ENCODE results near the gene A1CF.

The A1CF gene

DNA sequence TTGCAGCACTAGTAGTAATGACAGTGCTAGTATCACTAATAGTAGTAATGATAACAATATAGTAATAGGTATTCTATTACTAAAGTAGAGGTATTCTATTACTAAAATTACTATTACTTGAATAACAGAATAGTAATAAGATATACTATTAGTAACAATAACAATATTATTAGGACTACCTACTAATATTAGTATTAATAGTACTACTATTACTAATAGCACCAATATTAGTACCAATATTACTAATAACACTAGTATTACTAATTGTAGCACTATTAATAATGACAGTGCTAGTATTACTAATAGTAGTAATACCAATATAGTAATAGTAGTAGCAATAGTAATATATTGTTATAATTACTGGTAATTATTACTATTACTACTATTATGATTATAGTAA, 24.1 kb downstream of the A1CF start:
- DNase-seq (ENCODE audit: low read depth in 3 of 3), result no peak

- DNase-seq (ENCODE audit: low read depth in 3 of 3), result no peak
These were observed 27.8 kb downstream of the A1CF start for GRCh38 chr10:50857579-50857978.

- DNase-seq (ENCODE audit: low read depth in 3 of 3), result no peak
These were observed 30.0 kb downstream of the A1CF start for GRCh38 chr10:50855461-50855860.

- DNase-seq (ENCODE audit: low read depth in 3 of 3), result no peak
These were observed 30.4 kb downstream of the A1CF start for GRCh38 chr10:50855015-50855414.

GRCh38 chr10:50853557-50853956, 31.9 kb downstream of the A1CF start:
- no peak for DNase-seq (ENCODE audit: low read depth in 3 of 3)

- no peak for DNase-seq (ENCODE audit: low read depth in 3 of 3)
These were observed 33.3 kb downstream of the A1CF start for GRCh38 chr10:50851884-50852671.

DNA sequence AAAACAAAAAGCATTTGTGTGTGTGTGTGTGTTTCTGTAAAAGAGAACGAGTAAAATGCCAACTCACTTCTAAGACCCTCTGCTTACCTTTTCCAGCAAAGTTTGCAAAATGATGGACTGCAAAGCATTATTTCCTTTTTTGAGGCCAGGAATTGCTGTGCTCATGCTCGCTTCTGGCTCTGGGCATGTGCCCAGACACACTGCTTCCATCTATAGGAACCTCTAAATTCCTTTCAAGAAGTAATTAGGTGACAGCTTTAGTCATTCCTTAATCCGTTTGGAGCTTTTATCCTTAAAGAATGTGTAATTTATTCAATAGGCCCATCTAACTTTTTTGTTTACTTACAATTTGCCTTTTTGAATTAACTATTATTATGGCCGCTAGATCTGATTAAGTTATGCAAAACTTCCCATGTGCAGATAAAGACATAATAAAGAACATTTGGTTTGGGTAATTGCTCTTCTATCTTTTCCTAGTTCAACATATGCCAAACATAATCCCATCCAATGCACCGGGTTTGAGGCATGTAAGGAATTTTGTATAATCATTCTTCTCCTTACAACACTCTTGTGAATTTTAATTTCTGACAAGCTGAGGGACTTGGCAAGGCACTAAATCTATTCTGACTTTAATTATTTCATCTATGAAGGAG, 34.7 kb downstream of the A1CF start:
- no peak for DNase-seq (ENCODE audit: low read depth in 3 of 3)

DNA sequence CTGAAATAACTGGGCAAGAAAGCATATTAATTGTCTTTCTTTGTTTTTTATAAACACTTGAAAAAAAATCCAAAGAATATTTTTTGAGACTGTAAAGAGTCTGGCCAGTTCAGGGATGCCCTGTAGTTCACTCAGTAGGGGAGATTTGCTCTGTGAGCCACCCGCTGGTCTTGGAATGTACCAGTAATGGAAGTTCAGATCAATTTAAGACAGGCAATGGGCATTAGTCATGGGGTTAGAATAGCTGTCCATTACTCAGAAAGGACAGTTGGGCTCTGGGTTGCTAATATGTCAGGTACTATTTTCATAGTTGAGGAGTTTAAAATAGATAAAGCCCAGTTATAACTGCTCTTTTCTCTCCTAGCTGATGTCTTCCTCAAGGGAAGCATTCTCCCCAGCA, 38.7 kb downstream of the A1CF start:
- no peak for DNase-seq (ENCODE audit: low read depth in 3 of 3)

- DNase-seq (ENCODE audit: low read depth in 3 of 3), result no peak
These were observed 48.3 kb downstream of the A1CF start for GRCh38 chr10:50837095-50837494.

GRCh38 chr10:50832171-50832751, 53.2 kb downstream of the A1CF start:
- no peak for DNase-seq (ENCODE audit: low read depth in 3 of 3)

- DNase-seq (ENCODE audit: low read depth in 3 of 3), result no peak
These were observed 55.4 kb downstream of the A1CF start for GRCh38 chr10:50830066-50830465.

DNA sequence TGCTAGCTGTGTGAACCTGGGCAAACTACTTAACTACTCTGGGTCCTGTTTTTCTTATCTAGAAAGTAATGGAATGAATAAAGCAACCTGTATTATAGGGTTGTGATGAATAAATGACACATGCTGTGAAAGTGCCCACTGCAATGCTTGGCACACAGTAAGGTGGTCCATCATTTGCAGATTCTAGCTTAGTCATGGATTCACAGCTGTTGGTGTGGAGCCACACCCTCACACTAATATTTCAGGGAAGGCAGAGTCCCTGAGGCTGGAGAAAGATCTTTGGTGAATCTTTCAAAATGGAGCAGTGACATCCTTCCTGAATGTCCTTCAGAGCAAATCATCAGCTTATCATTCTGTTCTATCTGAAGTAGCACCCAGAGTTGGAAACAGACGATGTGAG, 60.6 kb downstream of the A1CF start:
- no peak for DNase-seq (ENCODE audit: low read depth in 3 of 3)

GRCh38 chr10:50823789-50824188, 61.6 kb downstream of the A1CF start:
- DNase-seq (ENCODE audit: low read depth in 3 of 3), result no peak

DNA sequence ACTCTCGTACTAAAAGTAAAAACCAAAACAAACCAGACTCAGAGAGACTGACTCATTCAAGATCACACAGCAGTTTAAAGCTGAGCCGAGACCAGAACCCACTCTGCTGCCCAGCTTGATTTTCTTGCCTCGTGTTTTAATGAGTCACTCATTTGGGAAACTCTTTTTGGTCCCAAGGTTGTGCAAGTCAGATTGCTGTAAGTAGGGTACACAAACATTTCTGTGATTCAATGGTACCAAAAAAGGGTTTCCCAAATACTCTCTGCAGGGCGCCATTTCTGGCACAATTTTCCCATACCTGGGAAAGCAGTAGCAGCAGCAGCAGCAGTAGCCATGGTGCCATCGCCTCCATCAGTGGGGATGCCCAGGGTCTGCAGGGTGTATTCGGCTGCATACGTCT, 75.8 kb downstream of the A1CF start:
- no peak for DNase-seq (ENCODE audit: low read depth in 3 of 3)

- no peak for DNase-seq (ENCODE audit: low read depth in 3 of 3)
These were observed 77.3 kb downstream of the A1CF start for GRCh38 chr10:50807851-50808776.

GRCh38 chr10:50805981-50806622, 79.3 kb downstream of the A1CF start:
- no peak for DNase-seq (ENCODE audit: low read depth in 3 of 3)

DNA sequence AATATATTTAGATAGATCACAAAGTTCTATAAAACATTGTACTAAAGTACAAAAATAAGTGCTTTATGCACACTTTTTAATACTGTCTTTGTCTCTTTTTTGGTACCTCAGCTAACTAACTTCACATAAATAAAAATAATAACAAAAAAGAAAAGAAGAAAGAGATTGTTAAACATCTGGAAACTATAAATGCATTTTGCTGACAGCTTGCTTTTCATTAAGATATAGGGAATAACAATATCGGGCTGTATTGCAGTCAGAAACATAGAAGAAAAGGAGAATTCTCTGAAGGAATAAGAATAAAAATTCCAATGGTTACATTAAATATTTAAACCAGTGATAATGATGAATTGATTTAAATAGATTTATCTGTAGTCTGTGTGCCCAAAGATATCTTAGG, 85.8 kb downstream of the A1CF start:
- DNase-seq (ENCODE audit: low read depth in 3 of 3), result no peak

DNA sequence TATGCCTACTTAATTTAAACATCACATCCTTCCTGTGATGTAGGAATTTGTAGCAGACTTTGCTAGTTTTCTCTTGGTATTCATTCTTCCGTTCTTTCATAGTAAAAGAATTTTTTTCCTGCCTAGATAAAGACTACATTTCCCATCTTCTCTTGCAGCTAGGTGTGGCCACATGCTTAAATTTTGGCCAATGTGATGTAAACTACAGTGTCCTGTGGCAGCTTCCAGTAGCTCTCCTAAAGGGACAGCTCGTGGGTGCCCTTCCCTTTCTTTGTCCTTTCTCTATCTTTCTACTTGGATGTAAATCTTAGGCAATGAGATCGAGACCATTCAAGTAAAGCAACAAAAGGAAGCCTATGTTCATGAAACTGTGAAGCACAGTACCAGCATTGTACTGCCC, 87.1 kb downstream of the A1CF start:
- DNase-seq (ENCODE audit: low read depth in 3 of 3), result no peak

- no peak for DNase-seq (ENCODE audit: low read depth in 3 of 3)
These were observed 88.7 kb downstream of the A1CF start for GRCh38 chr10:50796693-50797092.

DNA sequence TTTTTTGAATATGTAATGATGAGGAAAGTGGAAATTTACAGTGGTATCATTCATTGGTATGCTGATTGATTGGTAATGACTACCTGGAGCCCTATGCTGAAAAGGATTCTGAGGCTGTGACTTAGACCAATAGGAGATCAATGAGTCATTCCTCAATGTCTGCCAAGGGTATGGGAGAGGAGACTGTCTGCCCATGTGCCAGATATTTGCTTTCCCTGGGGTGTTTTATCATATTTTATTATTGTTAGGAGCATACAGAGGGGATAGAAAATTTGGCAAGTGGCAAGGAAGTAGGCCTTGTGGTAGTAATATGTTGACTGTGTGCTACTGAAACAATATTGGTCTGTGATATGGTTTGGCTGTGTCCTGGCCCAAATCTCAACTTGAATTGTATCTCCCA, 90.9 kb downstream of the A1CF start:
- DNase-seq (ENCODE audit: low read depth in 3 of 3), result no peak

All from stimulated activated CD4-positive, alpha-beta T cell treated with anti-CD3 and anti-CD28 coated beads, TNF-alpha, amount 100 ng/mL, for 48 hours (primary cell).